ENCODE results near the gene KIF23. TPM values are rescaled to one million over a fixed set of nuclear protein-coding genes. Genes with fewer than 3 reads are reported as not detected.

Gene KIF23
- total RNA-seq, 1 experiment from 2014 or later = 77.3 TPM

GRCh38 chr15:69390575-69390974, 23.6 kb upstream of the KIF23 start:
- no peaks in the 10 kb centered on the region for H3K79me2 ChIP-seq (ENCODE audit: low read length)
- ChIA-PET CTCF (no interaction called here), POLR2A (ENCODE audit: unreplicated experiment) (interaction anchor here (0.6 kb wide), 1 partner anchor 61 kb away, joined by 6 read pairs; no protein-coding TSS in a partner anchor)
- H3K4me1 ChIP-seq (ENCODE audit: insufficient read depth, low read length) = peaks cover 67% of the 10 kb centered on the region
- H2AFZ ChIP-seq (ENCODE audit: low read length) = no peak overlapping the region
- no peaks in the 10 kb centered on the region for H3K9me3 ChIP-seq (ENCODE audit: low read length)
- H3K9ac ChIP-seq (ENCODE audit: low read length) = peak overlapping the region; percentile 82
- H3K9me2 ChIP-seq (replicated peaks; ENCODE audit: low read length) = no peaks in the 10 kb centered on the region
- H4K20me1 ChIP-seq (ENCODE audit: low read length) = no peaks in the 10 kb centered on the region
- peak overlapping the region; percentile 84 for H3K4me2 ChIP-seq (ENCODE audit: low read length)
- BruUV-seq (replicated peaks) = no TSS peak
- peak; percentile 93 for DNase-seq
- intact Hi-C loops (cut with micrococcal nuclease) = loop anchor here (5.0 kb wide), 2 partner anchors 83 to 333 kb away; no protein-coding TSS in a partner anchor
- H3K27me3 ChIP-seq (ENCODE audit: low read length) = no peaks in the 10 kb centered on the region
- peak overlapping the region; percentile 57; the same call in 1 of the 2 replicates for H3K4me3 ChIP-seq (ENCODE audit: low read length)
- TF ChIP-seq EZH2phosphoT487 (IDR thresholded peaks at IDR 0.05; ENCODE audit: borderline replicate concordance, low read length) (no peak), EZH2 (IDR thresholded peaks at IDR 0.05; ENCODE audit: low read length, unreplicated experiment) (no peak), CTCF (conservative IDR thresholded peaks at IDR 0.05; ENCODE audit: low read depth, low read length) (no peak)
- peak; percentile 60 for ATAC-seq
- H3K27ac ChIP-seq (ENCODE audit: low read length) = peak overlapping the region; percentile 98
- H3K36me3 ChIP-seq (ENCODE audit: low read depth, low read length) = no peaks in the 10 kb centered on the region
- H3F3A ChIP-seq (ENCODE audit: low read length, unreplicated experiment) = peaks cover 4% of the 10 kb centered on the region

- DNase-seq (peak; percentile 73), ATAC-seq (no peak)
- H3K9me2 ChIP-seq (replicated peaks; ENCODE audit: low read length) = no peaks in the 10 kb centered on the region
- H3K9me3 ChIP-seq (ENCODE audit: low read length) = no peaks in the 10 kb centered on the region
- H2AFZ ChIP-seq (ENCODE audit: low read length) = peak overlapping the region; percentile 46; the same call in 1 of the 2 replicates
- ChIA-PET POLR2A (ENCODE audit: unreplicated experiment) (no interaction called here), CTCF (no interaction called here)
- intact Hi-C loops (cut with micrococcal nuclease) = loop anchor here (5.0 kb wide), 2 partner anchors 84 to 334 kb away; no protein-coding TSS in a partner anchor
- H3F3A ChIP-seq (ENCODE audit: low read length, unreplicated experiment) = peaks cover 4% of the 10 kb centered on the region
- peak overlapping the region; percentile 98 for H3K27ac ChIP-seq (ENCODE audit: low read length)
- H3K36me3 ChIP-seq (ENCODE audit: low read depth, low read length) = no peaks in the 10 kb centered on the region
- no peak for TF ChIP-seq EZH2phosphoT487 (IDR thresholded peaks at IDR 0.05; ENCODE audit: borderline replicate concordance, low read length)
- no peak for TF ChIP-seq CTCF (conservative IDR thresholded peaks at IDR 0.05; ENCODE audit: low read depth, low read length)
- H4K20me1 ChIP-seq (ENCODE audit: low read length) = no peaks in the 10 kb centered on the region
- H3K79me2 ChIP-seq (ENCODE audit: low read length) = no peaks in the 10 kb centered on the region
- peak overlapping the region; percentile 84 for H3K4me2 ChIP-seq (ENCODE audit: low read length)
- no TSS peak for BruUV-seq (replicated peaks)
- H3K4me3 ChIP-seq (ENCODE audit: low read length) = peak overlapping the region; percentile 57; the same call in 1 of the 2 replicates
- no peaks in the 10 kb centered on the region for H3K27me3 ChIP-seq (ENCODE audit: low read length)
- H3K9ac ChIP-seq (ENCODE audit: low read length) = peak overlapping the region; percentile 82
- peaks cover 67% of the 10 kb centered on the region for H3K4me1 ChIP-seq (ENCODE audit: insufficient read depth, low read length)
Measured at GRCh38 chr15:69391046-69391757, 22.9 kb upstream of the KIF23 start.

- Histone ChIP-seq H3K9me3 (ENCODE audit: low read length) (no peaks in the 10 kb centered on the region), H3K79me2 (ENCODE audit: low read length) (no peaks in the 10 kb centered on the region), H3F3A (ENCODE audit: low read length, unreplicated experiment) (peaks cover 4% of the 10 kb centered on the region), H3K4me1 (ENCODE audit: insufficient read depth, low read length) (peaks cover 63% of the 10 kb centered on the region), H3K4me2 (ENCODE audit: low read length) (no peak overlapping the region), H3K4me3 (ENCODE audit: low read length) (no peak overlapping the region), H3K27me3 (ENCODE audit: low read length) (no peaks in the 10 kb centered on the region), H3K36me3 (ENCODE audit: low read depth, low read length) (no peaks in the 10 kb centered on the region), H3K27ac (ENCODE audit: low read length) (no peak overlapping the region), H3K9ac (ENCODE audit: low read length) (no peak overlapping the region), H3K9me2 (replicated peaks; ENCODE audit: low read length) (no peaks in the 10 kb centered on the region), H2AFZ (ENCODE audit: low read length) (no peak overlapping the region), H4K20me1 (ENCODE audit: low read length) (no peaks in the 10 kb centered on the region)
- intact Hi-C loops (cut with micrococcal nuclease) = loop anchor here (5.0 kb wide), 2 partner anchors 85 to 335 kb away; no protein-coding TSS in a partner anchor
- DNase-seq (no peak), ATAC-seq (no peak)
- CTCF ChIA-PET = interaction anchor here (0.6 kb wide), 1 partner anchor 317 kb away, joined by 4 read pairs; no protein-coding TSS in a partner anchor
- BruUV-seq (replicated peaks) = no TSS peak
- TF ChIP-seq CTCF (conservative IDR thresholded peaks at IDR 0.05; ENCODE audit: low read depth, low read length) = no peak
- TF ChIP-seq EZH2 (IDR thresholded peaks at IDR 0.05; ENCODE audit: low read length, unreplicated experiment) = no peak
- TF ChIP-seq EZH2phosphoT487 (IDR thresholded peaks at IDR 0.05; ENCODE audit: borderline replicate concordance, low read length) = no peak
- POLR2A ChIA-PET (ENCODE audit: unreplicated experiment) = no interaction called here
Measured at GRCh38 chr15:69392352-69392751, 21.8 kb upstream of the KIF23 start.
